ENCODE results near the gene COA1. TPM values are rescaled to one million over a fixed set of nuclear protein-coding genes. Genes with fewer than 3 reads are reported as not detected.
A peak's percentile ranks its signal among the peaks of the same experiment; 100 is the strongest.
"Not testable (repeated sequence)": the region's sequence is repeated elsewhere in the genome, so short reads cannot be mapped to it uniquely, and the experiment has no call there.

Gene COA1
- total RNA-seq: 33.8 and 40.1 TPM in 2 replicates

GRCh38 chr7:43729214-43729923 is at the start of gene COA1:
Gene COA1, minus strand, starts transcription at chr7:43729523. Its CDS starts 80,909 bp downstream, at chr7:43648614.
- DNase-seq (ENCODE audit: extremely low read depth, low read depth, low spot score): peak; percentile 42

GRCh38 chr7:43778293-43779044 is 49.1 kb upstream of the COA1 start:
- DNase-seq (ENCODE audit: extremely low read depth, low read depth, low spot score): not testable (repeated sequence)

GRCh38 chr7:43775255-43775654 is 45.9 kb upstream of the COA1 start:
- DNase-seq (ENCODE audit: extremely low read depth, low read depth, low spot score): not testable (repeated sequence)

- not testable (repeated sequence) for DNase-seq (ENCODE audit: extremely low read depth, low read depth, low spot score)
Measured at GRCh38 chr7:43773268-43773667, 43.9 kb upstream of the COA1 start.

GRCh38 chr7:43771573-43771972 is 42.2 kb upstream of the COA1 start:
- no peak for DNase-seq (ENCODE audit: extremely low read depth, low read depth, low spot score)

- DNase-seq (ENCODE audit: extremely low read depth, low read depth, low spot score): no peak
Measured at GRCh38 chr7:43771128-43771527, 41.8 kb upstream of the COA1 start.

GRCh38 chr7:43769791-43770465 is 40.6 kb upstream of the COA1 start:
- no peak for DNase-seq (ENCODE audit: extremely low read depth, low read depth, low spot score)

GRCh38 chr7:43769281-43769680 is 40.0 kb upstream of the COA1 start:
- DNase-seq (ENCODE audit: extremely low read depth, low read depth, low spot score): no peak

- no peak for DNase-seq (ENCODE audit: extremely low read depth, low read depth, low spot score)
Measured at GRCh38 chr7:43768887-43769272, 39.6 kb upstream of the COA1 start.

- DNase-seq (ENCODE audit: extremely low read depth, low read depth, low spot score): no peak
Measured at GRCh38 chr7:43768201-43768886, 39.0 kb upstream of the COA1 start.

- no peak for DNase-seq (ENCODE audit: extremely low read depth, low read depth, low spot score)
Measured at GRCh38 chr7:43767311-43767710, 38.0 kb upstream of the COA1 start.

GRCh38 chr7:43766564-43766963 is 37.2 kb upstream of the COA1 start:
- DNase-seq (ENCODE audit: extremely low read depth, low read depth, low spot score): no peak

GRCh38 chr7:43764807-43765491 is 35.6 kb upstream of the COA1 start:
- DNase-seq (ENCODE audit: extremely low read depth, low read depth, low spot score): no peak

GRCh38 chr7:43764039-43764761 is 34.9 kb upstream of the COA1 start:
- no peak for DNase-seq (ENCODE audit: extremely low read depth, low read depth, low spot score)

- no peak for DNase-seq (ENCODE audit: extremely low read depth, low read depth, low spot score)
Measured at GRCh38 chr7:43763183-43763582, 33.9 kb upstream of the COA1 start.

- no peak for DNase-seq (ENCODE audit: extremely low read depth, low read depth, low spot score)
Measured at GRCh38 chr7:43761938-43762692, 32.8 kb upstream of the COA1 start.

GRCh38 chr7:43761382-43761781 is 32.1 kb upstream of the COA1 start:
- no peak for DNase-seq (ENCODE audit: extremely low read depth, low read depth, low spot score)

- DNase-seq (ENCODE audit: extremely low read depth, low read depth, low spot score): no peak
Measured at GRCh38 chr7:43760861-43761260, 31.5 kb upstream of the COA1 start.

Data from glomerular endothelial cell (primary cell).